ENCODE results near the gene BCKDHA.

DNA sequence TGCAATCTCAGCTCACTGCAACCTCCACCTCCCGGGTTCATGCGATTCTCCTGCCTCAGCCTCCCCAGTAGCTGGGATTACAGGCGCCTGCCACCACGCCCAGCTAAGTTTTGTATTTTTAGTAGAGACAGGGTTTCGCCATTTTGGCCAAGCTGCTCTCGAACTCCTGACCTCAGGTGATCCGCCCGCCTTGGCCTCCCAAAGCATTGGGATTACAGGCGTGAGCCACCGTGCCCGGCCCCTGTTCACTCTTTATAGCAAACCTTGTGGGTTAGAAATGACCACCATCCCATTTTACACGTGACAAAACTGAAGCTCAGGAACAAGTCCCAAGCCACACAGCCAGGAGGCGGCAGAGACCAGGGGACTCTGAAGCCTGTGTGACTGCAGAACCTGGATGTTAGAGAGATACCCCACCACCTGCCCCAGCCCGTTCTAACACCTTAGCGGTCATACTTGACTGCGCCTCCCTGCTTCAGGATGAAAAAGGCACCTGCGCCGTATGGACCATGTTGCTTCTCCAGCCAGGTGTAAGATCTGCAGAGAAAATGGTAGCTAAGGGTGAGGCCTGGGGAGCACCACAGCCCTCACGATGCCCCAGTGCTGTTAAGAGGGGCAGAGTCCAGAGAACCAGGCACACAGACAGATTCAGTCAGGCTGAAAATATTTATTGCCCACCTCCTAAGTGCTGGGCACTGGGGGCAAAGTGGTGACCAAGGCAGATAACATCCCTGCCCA lies 38.5 kb downstream of the BCKDHA start:
- TF ChIP-seq POLR2A (IDR thresholded peaks at IDR 0.05), result no peak
- TF ChIP-seq CTCF (IDR thresholded peaks at IDR 0.05 in 4 of 5, conservative IDR thresholded peaks at IDR 0.05 in 1 of 5), result no peak

All from gastrocnemius medialis (tissue), 4 donors.